Stimulated activated CD4-positive, alpha-beta T cell treated with anti-CD3 and anti-CD28 coated beads, Interleukin-15, amount 100 ng/mL, for 24 hours (primary cell): ENCODE measurements around the gene OPCML.

Source experiments
- DNase-seq: peaks from one replicate; pipeline ENCODE4 v3.0.0-alpha.2; 2020

OPCML gene

DNA sequence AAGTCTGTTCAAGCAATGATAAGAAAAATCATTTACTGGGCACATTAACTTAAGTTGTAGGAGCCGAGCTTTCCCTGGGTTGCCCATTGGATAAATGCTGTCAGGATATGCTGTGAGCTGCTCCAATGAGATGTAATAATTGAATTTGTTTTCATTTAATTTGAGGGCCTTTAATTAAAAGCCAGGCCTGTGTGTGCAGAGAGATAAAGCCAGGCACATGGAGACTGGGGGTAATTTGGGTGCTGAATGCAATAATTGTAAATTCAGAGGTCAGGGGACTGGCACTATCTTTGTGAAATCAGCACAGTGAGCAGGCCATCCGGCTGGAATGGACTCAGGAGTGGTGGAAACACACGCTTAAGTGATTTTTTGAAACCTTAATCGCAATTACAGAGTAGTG is 125.8 kb downstream of the OPCML start:
- no peak for DNase-seq

- peak; percentile 12 for DNase-seq
These were observed 128.4 kb downstream of the OPCML start for GRCh38 chr11:133403900-133404299.

GRCh38 chr11:133402551-133402950 is 129.8 kb downstream of the OPCML start:
- DNase-seq = no peak

DNA sequence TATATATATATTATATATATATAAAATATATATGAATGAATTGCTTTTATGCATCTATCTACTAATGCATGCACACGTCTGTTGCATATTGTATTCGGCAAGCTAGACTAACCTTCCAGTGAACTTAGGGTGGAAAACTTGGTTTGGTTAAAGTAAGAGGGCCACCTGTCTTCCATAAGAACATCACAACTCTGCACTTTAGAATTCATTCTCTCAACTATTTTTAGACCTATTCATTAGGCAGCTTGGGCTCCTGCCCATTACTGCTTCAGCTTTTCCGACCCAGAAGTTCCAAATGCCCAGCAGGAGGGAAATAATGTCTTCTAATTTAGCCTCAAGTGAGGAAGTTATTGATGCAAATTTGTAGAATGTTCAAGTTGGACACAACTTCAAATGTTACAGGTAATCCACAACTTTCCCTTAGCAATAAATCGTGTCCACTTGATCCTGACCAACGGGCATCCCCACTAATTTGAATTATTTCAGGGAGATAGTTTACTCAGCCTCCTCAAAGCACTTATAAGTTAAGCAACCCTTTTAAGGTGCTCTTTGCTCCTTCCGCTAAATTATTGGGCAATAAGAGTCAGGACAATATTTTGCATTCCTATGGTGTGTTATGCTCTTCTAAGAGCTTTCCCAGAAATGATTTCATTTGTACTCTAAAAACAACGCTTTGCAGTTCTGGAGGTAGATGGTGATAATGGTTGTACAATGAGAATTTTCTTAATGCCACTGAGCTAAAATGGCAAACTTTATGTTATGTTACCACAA is 132.3 kb downstream of the OPCML start:
- DNase-seq = no peak

- no peak for DNase-seq
These were observed 133.0 kb downstream of the OPCML start for GRCh38 chr11:133399294-133399693.

DNA sequence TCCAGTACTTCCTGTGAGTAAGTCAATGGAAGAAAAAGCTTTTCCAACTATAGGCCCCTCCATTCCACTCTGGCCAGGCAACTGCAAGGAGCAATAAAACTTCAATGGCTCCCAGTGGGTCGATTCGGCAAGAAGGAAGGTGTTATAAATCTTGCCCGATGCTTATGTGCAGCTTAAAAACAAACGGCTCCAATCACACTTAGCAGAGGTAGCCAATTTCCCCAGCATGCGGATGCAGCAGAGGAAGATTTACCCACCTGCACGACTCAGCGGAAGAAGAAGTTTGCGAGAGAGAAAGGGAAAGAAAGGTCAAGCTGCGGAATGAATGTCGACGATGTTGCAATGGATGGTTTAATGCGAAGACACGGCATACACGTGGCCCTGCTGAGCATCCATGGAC is 141.5 kb downstream of the OPCML start:
- DNase-seq = no peak

- no peak for DNase-seq
These were observed 143.2 kb downstream of the OPCML start for GRCh38 chr11:133388975-133389568.

DNA sequence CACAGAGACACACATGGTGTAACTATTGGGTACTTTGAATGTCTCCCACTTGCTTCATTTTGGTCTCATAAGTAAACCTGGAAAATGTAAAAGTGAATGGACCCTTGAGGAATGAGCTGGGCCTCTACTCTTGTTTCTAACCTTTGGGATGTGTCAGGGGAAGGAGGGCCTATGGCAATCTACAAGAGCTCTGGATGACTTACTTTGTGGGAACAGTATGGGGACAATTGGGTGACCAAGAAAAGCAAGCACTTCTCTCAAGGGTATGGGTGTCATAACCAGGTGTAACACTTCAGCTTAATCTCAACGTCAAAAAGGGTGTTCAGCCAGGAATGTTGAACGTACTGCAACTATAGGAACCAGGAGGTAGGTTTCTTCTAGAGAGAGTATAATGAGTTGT is 144.0 kb downstream of the OPCML start:
- DNase-seq = no peak

DNA sequence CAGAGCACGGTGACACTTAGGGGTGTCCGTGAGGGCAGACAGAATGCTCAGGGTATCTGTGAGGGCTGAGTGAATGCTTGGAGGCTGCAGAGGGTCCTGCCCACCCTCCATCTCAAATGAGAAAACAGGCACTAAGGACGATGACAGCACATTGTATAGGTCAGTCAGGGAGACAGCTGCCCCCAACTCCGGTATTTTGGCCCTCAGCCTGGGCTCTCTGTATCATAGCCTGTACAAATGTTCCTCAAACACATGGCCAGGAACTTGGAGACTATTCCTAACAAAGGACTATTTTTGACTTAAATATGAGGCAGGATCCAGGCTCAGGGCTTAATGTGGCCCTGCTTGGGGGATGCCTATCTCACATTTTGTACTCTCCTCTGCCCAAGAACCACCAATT is 145.4 kb downstream of the OPCML start:
- no peak for DNase-seq

DNA sequence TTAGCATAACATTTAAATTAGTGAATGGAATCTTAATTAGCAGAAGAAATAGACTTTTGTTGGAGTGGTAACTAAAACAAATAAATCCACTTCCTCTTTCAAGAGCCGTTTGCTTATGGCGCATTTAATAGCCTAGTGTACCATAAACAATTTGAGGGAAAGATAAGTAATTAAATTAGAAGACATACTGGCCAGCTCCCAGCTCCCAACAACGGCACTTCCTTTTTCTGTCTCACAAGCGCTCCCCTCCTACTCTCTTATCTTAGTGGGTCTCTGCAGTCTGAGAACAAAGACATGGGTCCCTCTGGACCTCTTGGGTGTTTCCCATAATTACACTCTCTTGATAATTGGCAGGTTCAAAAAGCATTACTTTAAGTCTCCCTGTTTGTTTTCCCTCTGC is 146.0 kb downstream of the OPCML start:
- DNase-seq = no peak

DNA sequence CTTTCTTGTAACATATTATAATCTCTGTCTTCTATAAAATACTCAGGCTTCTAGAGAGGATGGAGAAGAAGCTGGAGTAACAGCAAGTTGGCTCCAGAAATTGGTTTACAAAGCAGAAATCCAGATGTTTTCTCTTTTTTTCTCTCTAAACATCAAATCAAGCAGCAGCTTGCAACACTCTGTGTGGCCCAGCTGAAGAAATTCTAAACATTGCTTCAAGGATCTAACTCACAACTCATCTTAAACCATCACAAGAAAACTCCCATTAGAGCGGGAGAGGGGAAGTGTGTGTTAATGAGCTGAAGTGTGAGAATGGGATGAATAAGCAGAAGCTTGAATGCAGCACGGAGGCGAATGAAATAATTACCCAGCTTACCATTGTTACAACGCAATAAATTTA is 146.5 kb downstream of the OPCML start:
- no peak for DNase-seq

DNA sequence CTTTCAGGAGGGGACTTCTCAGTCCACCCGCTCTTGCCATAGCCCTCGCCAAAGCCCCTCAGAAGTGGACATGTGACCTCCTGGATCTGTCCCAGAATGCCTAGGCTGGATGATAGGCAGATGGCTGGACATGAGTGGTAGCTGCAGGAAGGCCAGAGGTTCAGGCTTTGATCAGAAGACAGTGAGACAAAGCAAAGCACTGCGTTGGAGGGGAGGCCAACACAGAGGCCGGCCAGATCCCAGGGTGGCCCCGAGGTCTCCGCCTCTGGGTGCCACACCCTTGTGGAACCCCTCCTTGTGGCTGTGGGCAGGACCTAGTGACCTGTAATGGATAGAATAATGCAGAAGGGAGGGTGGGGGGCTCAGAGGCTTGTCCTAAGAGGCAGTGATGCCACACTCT is 147.6 kb downstream of the OPCML start:
- no peak for DNase-seq

DNA sequence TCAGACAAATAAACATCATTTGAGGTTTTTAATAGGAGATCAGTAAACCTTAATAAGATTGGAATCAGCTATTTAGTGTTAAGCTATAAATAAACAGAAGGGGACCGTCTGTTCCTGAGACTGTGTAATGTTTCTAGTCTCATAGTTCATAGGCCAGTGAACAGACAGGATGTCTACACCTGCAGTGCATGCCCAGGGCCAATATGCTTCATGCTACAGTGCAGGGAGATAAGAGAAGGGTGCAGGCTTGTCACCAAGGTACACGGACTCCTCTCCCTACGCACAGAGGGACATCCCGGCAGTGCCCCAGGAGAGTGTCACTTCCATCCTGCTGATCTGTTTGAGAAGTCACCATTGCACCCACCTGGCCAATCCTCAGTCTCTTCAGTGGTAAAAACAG is 148.6 kb downstream of the OPCML start:
- DNase-seq = no peak

GRCh38 chr11:133383201-133383600 is 149.1 kb downstream of the OPCML start:
- no peak for DNase-seq

GRCh38 chr11:133382131-133382812 is 150.0 kb downstream of the OPCML start:
- no peak for DNase-seq

DNA sequence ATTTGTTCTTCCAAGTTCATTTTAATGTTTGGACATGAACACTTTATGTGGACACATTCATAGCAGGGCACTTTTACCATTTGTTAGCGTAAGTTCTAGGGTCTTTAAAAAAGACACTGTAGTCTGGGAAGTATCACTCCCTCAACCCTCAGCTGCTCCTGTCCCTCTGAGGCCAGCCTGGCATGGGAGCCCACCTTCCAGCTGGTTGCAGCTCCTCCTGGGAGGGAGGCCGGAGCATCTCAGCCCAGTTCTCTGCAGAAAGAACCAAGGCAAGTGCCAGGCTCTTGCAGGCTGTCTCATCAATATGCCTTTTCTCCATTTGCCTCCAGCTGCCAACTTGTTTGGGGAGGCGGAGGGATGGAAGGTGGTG is 150.6 kb downstream of the OPCML start:
- no peak for DNase-seq

DNA sequence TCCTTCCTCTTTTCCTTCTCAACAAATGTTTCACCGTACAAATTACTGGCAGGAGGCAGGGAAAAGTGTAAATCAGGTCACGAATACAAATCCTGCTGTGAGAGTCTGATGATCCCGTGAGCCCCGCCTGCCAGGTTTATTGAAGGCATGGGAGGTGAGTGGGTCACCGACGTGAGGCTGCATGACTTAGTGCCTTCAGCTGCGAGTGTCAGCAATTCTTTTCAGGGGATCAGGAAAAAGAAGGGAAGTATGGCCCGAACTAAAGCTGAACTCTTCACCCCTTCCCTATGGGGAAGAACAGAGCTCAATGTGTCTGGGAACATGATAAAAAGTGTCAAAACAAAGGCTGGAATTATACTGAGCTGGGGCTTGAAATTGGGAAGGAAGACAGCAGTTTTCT is 166.2 kb downstream of the OPCML start:
- DNase-seq = no peak

DNA sequence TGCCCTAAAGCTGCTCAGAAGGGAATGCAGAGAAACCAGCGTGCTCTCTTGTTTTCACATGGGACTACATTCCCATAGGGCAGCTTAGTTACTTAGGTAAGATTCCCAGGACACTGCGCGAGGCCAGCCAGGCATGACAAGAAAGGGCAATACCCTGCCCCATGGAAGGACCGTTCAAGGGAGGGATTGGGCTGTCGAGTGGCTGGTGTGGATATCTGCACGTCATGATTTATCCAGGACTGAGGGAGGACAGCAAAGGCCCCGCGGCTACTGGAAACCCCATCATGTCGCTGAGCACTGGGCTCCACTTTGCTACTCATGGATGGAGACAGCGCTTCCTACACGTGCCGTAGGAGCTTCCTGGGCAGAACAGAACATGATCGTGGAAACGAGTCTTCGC is 169.4 kb downstream of the OPCML start:
- DNase-seq = no peak

GRCh38 chr11:133362156-133362555 is 170.1 kb downstream of the OPCML start:
- DNase-seq = no peak

DNA sequence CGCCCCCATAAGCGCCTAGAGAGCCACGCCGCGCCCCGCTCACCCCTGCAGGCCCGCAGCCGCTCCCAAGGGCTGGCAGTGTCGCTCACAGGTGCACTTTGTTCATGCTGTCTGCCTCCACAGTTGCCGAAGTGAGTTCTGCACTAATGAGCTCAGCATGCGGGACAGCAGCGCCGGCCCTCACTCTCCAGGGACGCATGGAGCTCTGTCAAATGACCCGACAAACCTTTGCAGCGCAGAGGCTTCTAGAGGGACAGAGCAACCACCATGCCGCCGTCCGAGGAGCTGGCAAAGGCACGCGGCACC is 170.7 kb downstream of the OPCML start:
- no peak for DNase-seq

GRCh38 chr11:133360860-133361688 is 171.2 kb downstream of the OPCML start:
- no peak for DNase-seq

GRCh38 chr11:133355095-133355494 is 177.2 kb downstream of the OPCML start:
- DNase-seq = no peak

DNA sequence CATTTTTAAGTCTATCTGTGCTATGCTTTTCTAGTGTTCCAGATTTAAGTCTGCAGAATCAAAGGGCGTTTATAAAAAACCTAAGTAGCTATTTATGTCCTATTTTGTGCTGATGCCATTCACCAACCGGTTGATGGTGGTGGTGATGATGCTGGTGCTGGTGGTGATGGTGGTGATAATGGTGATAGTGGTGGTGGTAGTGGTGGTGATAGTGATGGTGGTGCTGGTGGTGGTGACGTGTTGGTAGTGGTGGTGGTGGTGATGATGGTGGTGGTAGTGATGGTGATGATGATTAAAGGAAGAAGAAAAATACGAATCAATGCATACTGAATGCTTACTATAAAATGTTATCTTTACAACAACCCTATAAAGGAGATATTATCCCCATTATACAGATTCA is 178.2 kb downstream of the OPCML start:
- no peak for DNase-seq

- DNase-seq = no peak
These were observed 182.3 kb downstream of the OPCML start for GRCh38 chr11:133350045-133350444.
